Activated naive CD4-positive, alpha-beta T cell treated with anti-CD3 and anti-CD28 coated beads, Interleukin-2, amount 50 U/mL, for 16 hours (primary cell): ENCODE data around the gene ST3GAL4.
"Not testable (repeated sequence)": the region's sequence is repeated elsewhere in the genome, so short reads cannot be mapped to it uniquely, and the experiment has no call there.

Source experiments
- DNase-seq: peaks from one replicate; pipeline ENCODE4 v3.0.0-alpha.2; 2020

ST3GAL4 gene

GRCh38 chr11:126347751-126348668 lies 7.5 kb upstream of the ST3GAL4 start:
- DNase-seq: no peak

GRCh38 chr11:126348806-126349582 lies 6.5 kb upstream of the ST3GAL4 start:
- DNase-seq: no peak

GRCh38 chr11:126350836-126351235 lies 4.7 kb upstream of the ST3GAL4 start:
- no peak for DNase-seq

GRCh38 chr11:126352163-126352562 lies 3.3 kb upstream of the ST3GAL4 start:
- no peak for DNase-seq

GRCh38 chr11:126352934-126353801 lies 2.3 kb upstream of the ST3GAL4 start:
- no peak for DNase-seq

- DNase-seq: no peak
These were observed 709 bp upstream of the ST3GAL4 start for GRCh38 chr11:126354631-126355323.

GRCh38 chr11:126355926-126356897 lies 726 bp downstream of the ST3GAL4 start:
- no peak for DNase-seq

- DNase-seq: no peak
These were observed 1.8 kb downstream of the ST3GAL4 start for GRCh38 chr11:126357055-126357962.

GRCh38 chr11:126357969-126358762 lies 2.7 kb downstream of the ST3GAL4 start:
- no peak for DNase-seq

- no peak for DNase-seq
These were observed 3.3 kb downstream of the ST3GAL4 start for GRCh38 chr11:126358763-126359160.

GRCh38 chr11:126359431-126360048 lies 4.1 kb downstream of the ST3GAL4 start:
- DNase-seq: no peak

GRCh38 chr11:126360049-126360446 lies 4.6 kb downstream of the ST3GAL4 start:
- no peak for DNase-seq

GRCh38 chr11:126361400-126361799 lies 5.9 kb downstream of the ST3GAL4 start:
- no peak for DNase-seq

GRCh38 chr11:126362879-126363655 lies 7.6 kb downstream of the ST3GAL4 start:
- no peak for DNase-seq

- DNase-seq: no peak
These were observed 8.3 kb downstream of the ST3GAL4 start for GRCh38 chr11:126363706-126364248.

- not testable (repeated sequence) for DNase-seq
These were observed 9.2 kb downstream of the ST3GAL4 start for GRCh38 chr11:126364735-126365134.

- DNase-seq: not testable (repeated sequence)
These were observed 10.0 kb downstream of the ST3GAL4 start for GRCh38 chr11:126365508-126365907.
